Measurements from ENCODE around the gene ADARB2.

DNA sequence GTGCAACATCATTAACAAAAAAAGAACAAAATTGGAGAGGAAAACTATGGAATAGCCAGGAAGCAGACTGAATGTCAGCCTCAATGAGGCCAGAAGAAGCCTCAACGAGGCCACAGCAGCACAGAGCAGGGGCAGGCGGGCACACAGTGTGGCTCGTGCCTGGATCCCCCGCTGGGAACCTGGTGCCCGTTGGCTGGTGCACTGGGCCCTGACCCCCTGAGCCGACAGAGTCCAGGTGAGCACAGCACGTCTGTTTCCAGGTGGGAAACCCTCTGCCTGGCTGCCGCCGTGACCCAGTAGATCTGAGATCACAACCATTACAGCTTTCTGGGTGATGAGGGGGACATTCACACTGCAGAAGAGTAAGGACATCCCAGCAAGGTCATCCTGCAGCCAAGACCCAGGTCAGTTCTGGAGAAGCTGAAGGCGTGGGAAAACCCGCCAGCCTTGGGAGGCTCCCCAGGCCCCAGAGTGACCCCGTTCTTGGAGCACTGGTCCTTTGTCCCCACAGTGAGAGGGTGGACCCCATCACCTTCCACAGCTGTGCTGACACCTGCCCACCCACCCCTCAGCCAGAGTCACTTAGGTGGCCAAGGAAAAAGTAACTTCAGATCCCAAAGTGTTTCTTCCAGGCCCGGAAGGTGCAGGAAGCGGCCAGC lies 222.1 kb downstream of the ADARB2 start:
- TF ChIP-seq, protein P1, sequence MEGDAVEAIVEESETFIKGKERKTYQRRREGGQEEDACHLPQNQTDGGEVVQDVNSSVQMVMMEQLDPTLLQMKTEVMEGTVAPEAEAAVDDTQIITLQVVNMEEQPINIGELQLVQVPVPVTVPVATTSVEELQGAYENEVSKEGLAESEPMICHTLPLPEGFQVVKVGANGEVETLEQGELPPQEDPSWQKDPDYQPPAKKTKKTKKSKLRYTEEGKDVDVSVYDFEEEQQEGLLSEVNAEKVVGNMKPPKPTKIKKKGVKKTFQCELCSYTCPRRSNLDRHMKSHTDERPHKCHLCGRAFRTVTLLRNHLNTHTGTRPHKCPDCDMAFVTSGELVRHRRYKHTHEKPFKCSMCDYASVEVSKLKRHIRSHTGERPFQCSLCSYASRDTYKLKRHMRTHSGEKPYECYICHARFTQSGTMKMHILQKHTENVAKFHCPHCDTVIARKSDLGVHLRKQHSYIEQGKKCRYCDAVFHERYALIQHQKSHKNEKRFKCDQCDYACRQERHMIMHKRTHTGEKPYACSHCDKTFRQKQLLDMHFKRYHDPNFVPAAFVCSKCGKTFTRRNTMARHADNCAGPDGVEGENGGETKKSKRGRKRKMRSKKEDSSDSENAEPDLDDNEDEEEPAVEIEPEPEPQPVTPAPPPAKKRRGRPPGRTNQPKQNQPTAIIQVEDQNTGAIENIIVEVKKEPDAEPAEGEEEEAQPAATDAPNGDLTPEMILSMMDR (IDR thresholded peaks at IDR 0.05; ENCODE audit: low read depth, low read length, missing input control), result no peak
- TF ChIP-seq RAD21 (IDR thresholded peaks at IDR 0.05) (no peak), SP1 (IDR thresholded peaks at IDR 0.05) (no peak), EGR1 (IDR thresholded peaks at IDR 0.05; ENCODE audit: low read depth in 2 of 2) (no peak), NR2F2 (IDR thresholded peaks at IDR 0.05) (no peak), JUND (IDR thresholded peaks at IDR 0.05) (no peak)
- TF ChIP-seq, protein P2, sequence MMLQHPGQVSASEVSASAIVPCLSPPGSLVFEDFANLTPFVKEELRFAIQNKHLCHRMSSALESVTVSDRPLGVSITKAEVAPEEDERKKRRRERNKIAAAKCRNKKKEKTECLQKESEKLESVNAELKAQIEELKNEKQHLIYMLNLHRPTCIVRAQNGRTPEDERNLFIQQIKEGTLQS (IDR thresholded peaks at IDR 0.05), result no peak
- TF ChIP-seq, protein P3, sequence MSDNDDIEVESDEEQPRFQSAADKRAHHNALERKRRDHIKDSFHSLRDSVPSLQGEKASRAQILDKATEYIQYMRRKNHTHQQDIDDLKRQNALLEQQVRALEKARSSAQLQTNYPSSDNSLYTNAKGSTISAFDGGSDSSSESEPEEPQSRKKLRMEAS (IDR thresholded peaks at IDR 0.05), result no peak
